GM18508 (cell line): Measurements from ENCODE around the gene SUMO3.

Experiments used
- ATAC-seq: cut with Tn5 transposase; IDR thresholded peaks from one replicate; pipeline ENCODE4 v1.9.1; 2021; ENCODE audit warnings: moderate number of reproducible peaks; ENCODE audit not compliant: insufficient read depth, unreplicated experiment

Gene SUMO3

DNA sequence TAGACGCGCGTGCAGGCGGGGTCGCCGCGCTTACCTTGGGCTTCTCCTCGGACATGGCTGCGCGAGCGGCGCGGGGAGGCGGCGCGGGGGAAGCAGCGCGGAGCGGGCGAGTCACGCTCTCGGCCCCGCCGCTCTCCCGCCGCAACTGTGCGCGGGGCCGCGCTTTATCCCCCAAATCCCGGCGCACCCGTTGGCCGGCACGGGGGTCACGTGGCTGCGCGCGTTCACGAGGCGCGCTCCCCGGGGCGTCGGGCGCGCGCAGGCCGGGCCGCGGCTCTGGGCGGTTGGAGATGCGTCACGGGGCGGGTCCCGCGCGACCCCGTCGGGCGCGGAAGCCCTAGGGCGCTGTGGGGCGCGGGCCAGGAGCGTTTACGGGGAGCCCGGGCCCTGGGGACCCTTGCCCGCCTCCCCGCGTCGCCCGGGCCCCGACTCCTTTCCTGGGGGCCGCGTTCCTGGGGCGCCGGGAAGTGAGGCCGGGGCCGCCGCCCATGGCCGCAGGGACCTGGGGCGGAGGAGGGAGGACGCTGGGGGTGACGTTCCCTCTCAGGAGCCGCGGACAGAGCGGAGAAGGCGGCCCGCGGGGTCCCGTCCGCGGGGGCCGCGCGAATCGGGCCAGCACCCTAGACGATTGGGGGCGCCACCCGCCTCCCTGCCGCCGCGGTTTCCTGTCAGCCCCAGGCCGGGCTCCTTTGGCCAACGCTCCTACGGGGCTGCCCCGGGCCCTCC is at the start of gene SUMO3:
Gene SUMO3, minus strand, starts transcription at position 149 of the 726 bp plus-strand sequence. Its CDS starts 94 bp downstream, at position 55.
- ATAC-seq, result no peak

DNA sequence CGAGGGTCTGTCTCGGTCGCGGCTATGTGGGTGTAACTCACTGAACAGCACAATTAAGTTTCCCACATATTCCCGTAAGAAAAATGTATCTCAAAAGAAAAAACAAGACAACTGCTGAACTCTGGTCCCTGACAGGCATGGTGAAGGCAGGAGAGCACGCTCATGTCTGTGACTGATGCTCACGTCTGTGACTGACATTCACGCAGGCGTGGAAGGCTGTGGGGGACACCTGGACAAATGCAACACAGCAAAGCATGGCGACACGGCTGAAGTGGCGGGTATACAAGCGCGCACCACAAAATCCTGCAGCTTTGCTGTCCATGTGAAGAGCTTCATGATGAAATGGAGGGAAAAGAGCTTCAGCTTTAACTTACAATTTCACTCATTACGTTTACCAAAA is 49.6 kb upstream of the SUMO3 start:
- ATAC-seq, result no peak

DNA sequence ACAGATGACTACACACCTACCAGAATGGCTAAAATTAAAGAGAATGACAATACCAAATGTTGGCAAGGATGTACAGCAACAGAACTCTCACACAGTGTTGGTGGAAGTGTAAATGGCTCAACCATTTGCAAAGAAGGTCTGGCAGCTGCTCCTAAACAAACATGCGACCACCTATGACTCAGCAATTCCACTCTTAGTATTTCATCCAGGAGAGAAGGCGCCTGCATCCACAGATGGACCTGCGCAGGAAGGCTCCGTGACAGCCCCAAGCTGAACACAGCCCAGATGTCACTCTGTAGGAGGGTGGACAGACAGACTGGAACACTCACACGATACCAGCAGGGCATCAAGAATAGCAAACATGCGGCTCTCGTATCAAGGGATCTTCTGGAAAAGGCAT is 48.9 kb upstream of the SUMO3 start:
- no peak for ATAC-seq

DNA sequence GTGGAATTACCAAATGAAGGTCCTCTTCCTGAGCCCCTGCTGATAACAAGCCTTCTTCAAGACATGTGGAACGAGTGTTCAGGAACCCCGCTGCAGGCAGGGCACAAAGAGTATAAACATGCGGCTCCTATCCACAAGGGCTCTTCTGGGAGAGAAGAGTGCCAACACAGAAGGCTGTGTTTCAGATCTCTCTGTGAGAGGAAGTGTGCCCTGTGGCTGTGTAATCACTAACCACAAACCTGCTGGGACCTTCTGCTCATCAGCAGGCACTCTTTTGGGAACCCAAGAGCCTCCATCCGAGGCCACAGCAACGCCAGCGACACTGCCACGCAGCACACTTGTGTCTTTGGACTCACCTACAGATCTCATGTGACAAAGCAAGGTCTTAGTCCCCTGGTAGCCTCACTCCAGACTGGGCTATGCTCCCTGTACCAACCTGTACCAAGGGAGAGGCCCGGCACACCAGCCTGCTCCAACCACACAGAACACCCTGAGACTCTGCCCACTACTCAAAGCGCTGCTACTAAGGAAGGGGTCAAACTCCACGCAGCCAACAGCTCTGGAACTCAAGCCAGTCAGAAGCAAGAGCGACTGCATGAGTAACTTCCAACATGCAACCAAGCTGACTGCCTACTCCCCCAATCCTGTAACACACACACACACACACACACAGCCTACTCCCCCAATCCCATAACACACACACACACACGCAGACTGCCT is 47.9 kb upstream of the SUMO3 start:
- ATAC-seq, result no peak

DNA sequence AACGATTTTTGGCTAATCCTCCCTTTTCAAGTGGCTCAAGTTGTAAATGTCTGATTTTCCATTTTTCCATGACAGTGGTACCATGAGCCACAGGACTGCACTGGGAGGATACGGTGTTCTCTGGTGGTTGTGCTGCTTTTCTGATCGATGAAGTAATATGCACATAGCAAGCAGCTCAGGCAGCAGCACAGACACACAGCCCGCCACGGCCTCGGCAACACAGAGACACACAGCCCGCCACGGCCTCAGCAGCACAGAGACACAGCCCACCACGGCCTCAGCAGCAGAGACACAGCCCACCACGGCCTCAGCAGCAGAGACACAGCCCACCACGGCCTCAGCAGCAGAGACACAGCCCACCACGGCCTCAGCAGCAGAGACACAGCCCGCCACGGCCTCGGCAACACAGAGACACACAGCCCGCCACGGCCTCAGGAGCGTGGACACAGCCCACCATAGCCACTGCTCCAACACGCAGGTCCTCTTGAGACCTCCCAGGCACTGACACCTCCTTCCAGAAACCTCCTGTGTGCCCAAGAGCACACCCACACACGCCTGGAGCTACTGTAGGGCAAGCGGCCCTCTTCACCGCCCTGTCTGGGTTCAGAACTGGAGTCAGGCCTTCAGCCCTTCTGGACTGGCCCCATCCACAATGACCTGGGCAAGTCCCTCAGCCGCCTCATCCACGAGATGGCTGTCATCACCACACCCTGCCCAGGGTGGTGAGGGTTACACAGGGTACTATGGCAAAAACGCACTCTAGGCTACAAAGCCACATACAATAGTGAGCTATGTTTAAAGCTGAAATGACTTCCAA is 45.2 kb upstream of the SUMO3 start:
- ATAC-seq, result no peak

GRCh38 chr21:44858791-44859190 is 40.9 kb upstream of the SUMO3 start:
- no peak for ATAC-seq

DNA sequence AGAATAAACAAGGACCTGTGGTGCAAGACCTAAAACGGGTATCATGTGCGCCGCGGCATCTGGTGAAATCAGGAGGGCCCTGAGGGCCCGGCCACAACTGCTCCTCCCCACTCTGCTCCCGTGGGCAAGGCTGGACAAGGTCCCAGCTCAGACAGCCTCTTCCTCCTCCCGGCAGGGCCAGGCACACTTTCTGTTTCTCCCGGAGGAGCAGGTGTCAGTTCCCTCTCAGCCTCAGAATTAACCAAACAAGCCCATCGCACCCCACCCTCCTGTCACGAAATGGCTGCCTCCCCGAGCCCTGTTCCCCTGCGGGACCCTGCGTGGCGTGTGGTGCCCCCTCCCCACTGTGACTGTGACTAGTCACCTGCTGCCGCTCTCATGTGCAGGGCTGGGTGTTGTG is 40.4 kb upstream of the SUMO3 start:
- no peak for ATAC-seq

GRCh38 chr21:44857127-44857892 is 39.4 kb upstream of the SUMO3 start:
- ATAC-seq, result no peak

DNA sequence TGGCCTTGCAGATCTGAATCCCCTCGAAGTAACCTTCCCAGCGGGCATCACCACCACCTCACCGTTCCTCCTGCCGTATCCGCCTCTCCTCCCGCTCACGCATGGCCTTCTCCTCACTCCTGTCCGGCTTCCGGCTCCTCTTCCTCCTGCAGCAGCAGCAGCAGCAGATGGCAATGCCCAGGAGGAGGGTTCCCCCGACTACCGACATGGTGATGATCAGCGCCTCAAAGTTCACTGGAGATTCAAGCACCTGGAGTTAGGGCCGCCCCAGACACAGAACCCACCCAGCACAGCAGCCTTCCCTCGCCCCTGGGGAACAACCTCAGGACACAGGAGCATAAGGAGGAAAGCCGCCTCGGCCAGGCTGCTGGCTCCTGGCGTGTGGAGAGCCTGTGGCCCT is 38.3 kb upstream of the SUMO3 start:
- ATAC-seq, result no peak

DNA sequence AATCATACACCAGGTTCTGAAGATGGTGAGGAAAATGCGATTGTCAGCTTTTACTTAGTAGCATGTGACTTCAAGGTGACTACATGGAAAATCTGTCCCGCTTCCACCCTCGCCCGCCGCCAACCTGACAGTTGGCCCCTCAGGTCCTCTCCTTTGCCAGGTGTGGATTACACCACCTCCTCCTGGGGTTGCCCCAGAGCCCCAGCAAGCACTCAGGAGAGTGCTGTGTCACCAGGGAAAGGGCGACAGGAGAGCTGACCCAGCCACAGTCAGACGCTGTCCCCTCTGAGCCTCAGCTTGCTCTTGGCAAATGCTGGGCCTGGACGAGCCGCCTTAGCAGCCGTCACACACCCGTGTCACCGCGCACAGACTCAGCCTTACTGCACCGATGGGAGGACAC is 37.7 kb upstream of the SUMO3 start:
- ATAC-seq, result no peak

DNA sequence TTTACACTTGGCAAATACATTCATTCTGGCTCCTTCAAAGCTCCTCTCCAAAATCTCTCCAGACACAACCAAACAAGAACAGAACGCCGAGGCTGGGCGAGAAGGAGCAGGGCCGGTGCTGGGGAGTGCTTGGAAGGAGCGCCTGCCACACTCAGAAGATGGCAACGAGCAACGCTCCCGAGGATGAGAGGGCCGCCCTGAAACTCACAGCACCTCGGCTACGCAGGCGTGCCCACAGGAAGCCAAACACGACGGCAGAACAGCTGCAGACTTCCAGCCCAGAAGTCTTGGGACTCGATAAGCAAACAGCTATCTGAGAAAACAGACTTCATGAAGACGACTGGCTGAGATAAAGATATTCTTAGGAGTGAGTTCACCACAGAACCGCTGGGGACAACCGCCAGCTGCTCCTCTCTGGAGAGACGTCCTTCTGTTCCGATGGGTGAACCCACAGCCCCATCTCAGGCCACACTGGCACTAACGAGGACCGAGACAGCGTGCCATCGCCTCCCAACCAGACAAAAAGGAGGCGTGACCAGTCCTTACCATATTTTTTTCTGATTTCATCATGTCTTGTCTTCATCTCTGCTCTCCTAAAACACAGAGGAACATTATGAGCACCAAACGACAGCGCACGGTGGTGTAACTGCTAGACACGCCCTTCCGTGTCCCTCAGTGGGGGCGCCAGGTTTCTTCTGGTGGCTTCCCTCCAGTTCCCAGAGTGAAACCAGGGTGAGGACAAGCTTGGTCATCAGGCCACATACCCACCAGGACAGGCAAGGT is 37.0 kb upstream of the SUMO3 start:
- no peak for ATAC-seq

- ATAC-seq, result no peak
Measured at GRCh38 chr21:44854391-44854663, 36.5 kb upstream of the SUMO3 start.

DNA sequence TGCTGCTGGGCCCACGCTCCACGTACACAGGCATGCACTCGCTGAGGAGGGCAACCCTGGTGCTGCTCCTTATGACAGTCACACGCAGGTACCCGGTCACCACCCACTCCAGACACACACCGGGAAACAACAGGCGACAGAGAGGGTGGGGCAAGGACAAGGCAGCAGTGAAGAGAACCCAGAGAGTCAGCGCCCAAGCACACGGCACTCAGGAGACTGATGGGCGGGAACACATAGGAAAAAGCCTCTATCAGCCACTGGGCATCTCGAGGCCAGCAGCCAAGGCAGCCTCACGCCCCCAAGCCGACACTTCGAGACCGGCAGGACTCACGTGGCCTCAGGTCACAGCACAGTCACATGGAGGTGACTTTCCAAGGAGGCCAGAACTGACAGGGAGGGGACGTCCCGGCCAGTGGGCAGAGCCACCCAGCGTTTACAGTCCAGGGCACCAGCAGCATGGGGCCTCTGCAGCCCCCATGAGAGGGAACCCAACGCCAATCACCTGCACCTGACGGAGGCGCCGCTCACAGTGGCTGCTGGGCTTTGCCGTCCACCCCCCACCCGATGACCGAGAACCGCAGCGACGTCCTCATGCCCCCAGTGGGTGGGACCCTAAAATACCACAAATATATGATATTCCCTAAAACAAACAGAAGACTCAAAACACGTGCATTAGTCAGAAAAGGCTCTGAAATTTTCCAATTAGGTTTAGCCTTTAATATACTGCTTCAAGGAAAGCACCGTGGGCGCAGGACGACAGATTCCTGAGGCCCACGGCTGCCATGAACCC is 35.9 kb upstream of the SUMO3 start:
- no peak for ATAC-seq

GRCh38 chr21:44850905-44851657 is 33.2 kb upstream of the SUMO3 start:
- no peak for ATAC-seq

- ATAC-seq, result no peak
Measured at GRCh38 chr21:44850208-44850800, 32.4 kb upstream of the SUMO3 start.

- ATAC-seq, result no peak
Measured at GRCh38 chr21:44849616-44850130, 31.8 kb upstream of the SUMO3 start.

GRCh38 chr21:44848821-44849521 is 31.1 kb upstream of the SUMO3 start:
- ATAC-seq, result no peak
